ENCODE data around the gene GDF15.
"Not testable (repeated sequence)": the region's sequence is repeated elsewhere in the genome, so short reads cannot be mapped to it uniquely, and the experiment has no call there.

GDF15 gene

GRCh38 chr19:18393836-18394235 lies 7.9 kb downstream of the GDF15 start:
- no peak overlapping the region for H3K9ac ChIP-seq (ENCODE audit: low read length in 2 of 2)
- no peaks in the 10 kb centered on the region for H3K36me3 ChIP-seq (ENCODE audit: control insufficient read depth in 2 of 2, insufficient read depth in 2 of 2, low read length in 2 of 2)
- H3K27me3 ChIP-seq (ENCODE audit: control insufficient read depth in 1 of 2, insufficient read depth in 2 of 2, low read length in 2 of 2): peaks cover 21 to 22% of the 10 kb centered on the region in 2 donors
- H3K9me3 ChIP-seq (ENCODE audit: control insufficient read depth in 2 of 2, low read length in 2 of 2): no peaks in the 10 kb centered on the region
- H3K27ac ChIP-seq (ENCODE audit: low read length): no peak overlapping the region
- no peak overlapping the region for H3K4me3 ChIP-seq (ENCODE audit: low read length in 2 of 2)
- H3K4me1 ChIP-seq (ENCODE audit: control insufficient read depth, insufficient read depth, low read length): peaks cover 4% of the 10 kb centered on the region

GRCh38 chr19:18396471-18397241 lies 10.7 kb downstream of the GDF15 start:
- peaks cover 21 to 22% of the 10 kb centered on the region in 2 donors for H3K27me3 ChIP-seq (ENCODE audit: control insufficient read depth in 1 of 2, insufficient read depth in 2 of 2, low read length in 2 of 2)
- peaks cover 4% of the 10 kb centered on the region for H3K4me1 ChIP-seq (ENCODE audit: control insufficient read depth, insufficient read depth, low read length)
- H3K9me3 ChIP-seq (ENCODE audit: control insufficient read depth in 2 of 2, low read length in 2 of 2): no peaks in the 10 kb centered on the region
- peak overlapping the region in 1 of 2 donors; percentile 54 for H3K4me3 ChIP-seq (ENCODE audit: low read length in 2 of 2)
- H3K27ac ChIP-seq (ENCODE audit: low read length): no peak overlapping the region
- H3K36me3 ChIP-seq (ENCODE audit: control insufficient read depth in 2 of 2, insufficient read depth in 2 of 2, low read length in 2 of 2): no peaks in the 10 kb centered on the region
- H3K9ac ChIP-seq (ENCODE audit: low read length in 2 of 2): no peak overlapping the region

- Histone ChIP-seq H3K27ac (ENCODE audit: low read length) (no peak within 1 kb of the TSS), H3K9me3 (ENCODE audit: control insufficient read depth in 2 of 2, low read length in 2 of 2) (no peaks in the 10 kb centered on the region), H3K36me3 (ENCODE audit: control insufficient read depth in 2 of 2, insufficient read depth in 2 of 2, low read length in 2 of 2) (no peaks in the 10 kb centered on the region), H3K27me3 (ENCODE audit: control insufficient read depth in 1 of 2, insufficient read depth in 2 of 2, low read length in 2 of 2) (peaks cover 21 to 22% of the 10 kb centered on the region in 2 donors), H3K9ac (ENCODE audit: low read length in 2 of 2) (no peak within 1 kb of the TSS), H3K4me3 (ENCODE audit: low read length in 2 of 2) (peak within 1 kb of the TSS in 1 of 2 donors; percentile 54), H3K4me1 (ENCODE audit: control insufficient read depth, insufficient read depth, low read length) (peaks cover 4% of the 10 kb centered on the region)
These were observed 11.6 kb downstream of the GDF15 start, which contains the start of gene LRRC25 for GRCh38 chr19:18397242-18398202. LRRC25 (minus strand) TSS chr19:18397622; CDS start chr19:18396963, 659 bp downstream.

GRCh38 chr19:18399008-18399407 lies 13.1 kb downstream of the GDF15 start:
- no peak overlapping the region for H3K27ac ChIP-seq (ENCODE audit: low read length)
- H3K27me3 ChIP-seq (ENCODE audit: control insufficient read depth in 1 of 2, insufficient read depth in 2 of 2, low read length in 2 of 2): peaks cover 21 to 22% of the 10 kb centered on the region in 2 donors
- H3K9ac ChIP-seq (ENCODE audit: low read length in 2 of 2): no peak overlapping the region
- H3K4me1 ChIP-seq (ENCODE audit: control insufficient read depth, insufficient read depth, low read length): peaks cover 4% of the 10 kb centered on the region
- no peak overlapping the region for H3K4me3 ChIP-seq (ENCODE audit: low read length in 2 of 2)
- no peaks in the 10 kb centered on the region for H3K36me3 ChIP-seq (ENCODE audit: control insufficient read depth in 2 of 2, insufficient read depth in 2 of 2, low read length in 2 of 2)
- no peaks in the 10 kb centered on the region for H3K9me3 ChIP-seq (ENCODE audit: control insufficient read depth in 2 of 2, low read length in 2 of 2)

- H3K27ac ChIP-seq (ENCODE audit: low read length): no peak overlapping the region
- no peak overlapping the region for H3K4me3 ChIP-seq (ENCODE audit: low read length in 2 of 2)
- peaks cover 15 to 18% of the 10 kb centered on the region in 2 donors for H3K27me3 ChIP-seq (ENCODE audit: control insufficient read depth in 1 of 2, insufficient read depth in 2 of 2, low read length in 2 of 2)
- H3K9me3 ChIP-seq (ENCODE audit: control insufficient read depth in 2 of 2, low read length in 2 of 2): no peaks in the 10 kb centered on the region
- no peaks in the 10 kb centered on the region for H3K36me3 ChIP-seq (ENCODE audit: control insufficient read depth in 2 of 2, insufficient read depth in 2 of 2, low read length in 2 of 2)
- H3K9ac ChIP-seq (ENCODE audit: low read length in 2 of 2): no peak overlapping the region
- H3K4me1 ChIP-seq (ENCODE audit: control insufficient read depth, insufficient read depth, low read length): peaks cover 4% of the 10 kb centered on the region
These were observed 15.7 kb downstream of the GDF15 start for GRCh38 chr19:18401580-18402112.

GRCh38 chr19:18402455-18403248 lies 16.7 kb downstream of the GDF15 start:
- not testable (repeated sequence) for H3K27me3 ChIP-seq (ENCODE audit: control insufficient read depth in 1 of 2, insufficient read depth in 2 of 2, low read length in 2 of 2); H3K4me1 ChIP-seq (ENCODE audit: control insufficient read depth, insufficient read depth, low read length); H3K36me3 ChIP-seq (ENCODE audit: control insufficient read depth in 2 of 2, insufficient read depth in 2 of 2, low read length in 2 of 2); H3K4me3 ChIP-seq (ENCODE audit: low read length in 2 of 2); H3K27ac ChIP-seq (ENCODE audit: low read length); H3K9ac ChIP-seq (ENCODE audit: low read length in 2 of 2); H3K9me3 ChIP-seq (ENCODE audit: control insufficient read depth in 2 of 2, low read length in 2 of 2)

GRCh38 chr19:18405754-18406153 lies 19.8 kb downstream of the GDF15 start:
- not testable (repeated sequence) for H3K27ac ChIP-seq (ENCODE audit: low read length); H3K9ac ChIP-seq (ENCODE audit: low read length in 2 of 2); H3K36me3 ChIP-seq (ENCODE audit: control insufficient read depth in 2 of 2, insufficient read depth in 2 of 2, low read length in 2 of 2); H3K4me3 ChIP-seq (ENCODE audit: low read length in 2 of 2); H3K27me3 ChIP-seq (ENCODE audit: control insufficient read depth in 1 of 2, insufficient read depth in 2 of 2, low read length in 2 of 2); H3K9me3 ChIP-seq (ENCODE audit: control insufficient read depth in 2 of 2, low read length in 2 of 2); H3K4me1 ChIP-seq (ENCODE audit: control insufficient read depth, insufficient read depth, low read length)

- Histone ChIP-seq H3K9ac (ENCODE audit: low read length in 2 of 2) (no peak overlapping the region), H3K9me3 (ENCODE audit: control insufficient read depth in 2 of 2, low read length in 2 of 2) (no peaks in the 10 kb centered on the region), H3K36me3 (ENCODE audit: control insufficient read depth in 2 of 2, insufficient read depth in 2 of 2, low read length in 2 of 2) (no peaks in the 10 kb centered on the region), H3K27me3 (ENCODE audit: control insufficient read depth in 1 of 2, insufficient read depth in 2 of 2, low read length in 2 of 2) (no peaks in the 10 kb centered on the region), H3K27ac (ENCODE audit: low read length) (no peak overlapping the region), H3K4me3 (ENCODE audit: low read length in 2 of 2) (no peak overlapping the region), H3K4me1 (ENCODE audit: control insufficient read depth, insufficient read depth, low read length) (no peaks in the 10 kb centered on the region)
These were observed 20.8 kb downstream of the GDF15 start for GRCh38 chr19:18406749-18407148.

GRCh38 chr19:18408053-18408476 lies 22.1 kb downstream of the GDF15 start:
- Histone ChIP-seq H3K9ac (ENCODE audit: low read length in 2 of 2) (no peak overlapping the region), H3K4me3 (ENCODE audit: low read length in 2 of 2) (no peak overlapping the region), H3K27me3 (ENCODE audit: control insufficient read depth in 1 of 2, insufficient read depth in 2 of 2, low read length in 2 of 2) (peaks cover 0 to 2% of the 10 kb centered on the region in 2 donors), H3K27ac (ENCODE audit: low read length) (no peak overlapping the region), H3K4me1 (ENCODE audit: control insufficient read depth, insufficient read depth, low read length) (no peaks in the 10 kb centered on the region), H3K9me3 (ENCODE audit: control insufficient read depth in 2 of 2, low read length in 2 of 2) (no peaks in the 10 kb centered on the region), H3K36me3 (ENCODE audit: control insufficient read depth in 2 of 2, insufficient read depth in 2 of 2, low read length in 2 of 2) (no peaks in the 10 kb centered on the region)
